ENCODE results near the gene ATF2. TPM values are rescaled to one million over a fixed set of nuclear protein-coding genes. Genes with fewer than 3 reads are reported as not detected.

Gene ATF2
- total and polyA plus RNA-seq, 2 donors = 32.1 to 42.4 TPM

- H3K36me3 ChIP-seq (ENCODE audit: control insufficient read depth in 2 of 2, insufficient read depth in 2 of 2, low read length in 1 of 2) = no peaks in the 10 kb centered on the region
- H3K27me3 ChIP-seq (ENCODE audit: control insufficient read depth in 2 of 2, insufficient read depth in 1 of 2, low read length in 1 of 2) = no peaks in the 10 kb centered on the region
- H3K4me3 ChIP-seq (ENCODE audit: low read length in 2 of 2) = no peak overlapping the region
- DNase-seq (ENCODE audit: low read depth in 6 of 9, low spot score in 9 of 9) = peak in 3 of 9 donors; percentile 22 to 43 (median 32)
- WGBS = 98% methylated on average over 1 of the region's 1 CpG
- no peaks in the 10 kb centered on the region for H3K4me1 ChIP-seq (ENCODE audit: control insufficient read depth in 2 of 2, insufficient read depth in 2 of 2, low read length in 2 of 2)
- H3K9me3 ChIP-seq (ENCODE audit: control insufficient read depth in 2 of 2, insufficient read depth in 1 of 2, low read length in 1 of 2) = no peaks in the 10 kb centered on the region
- no peak overlapping the region for H3K27ac ChIP-seq (ENCODE audit: low read depth in 1 of 2, low read length in 1 of 2)
Measured at GRCh38 chr2:175187378-175187777, 19.4 kb upstream of the ATF2 start.

- H3K27me3 ChIP-seq (ENCODE audit: control insufficient read depth in 2 of 2, insufficient read depth in 1 of 2, low read length in 1 of 2) = no peaks in the 10 kb centered on the region
- H3K36me3 ChIP-seq (ENCODE audit: control insufficient read depth in 2 of 2, insufficient read depth in 2 of 2, low read length in 1 of 2) = peaks cover 9 to 13% of the 10 kb centered on the region in 2 donors
- no peak overlapping the region for H3K27ac ChIP-seq (ENCODE audit: low read depth in 1 of 2, low read length in 1 of 2)
- WGBS = 96% methylated on average over 2 of the region's 2 CpGs
- H3K4me3 ChIP-seq (ENCODE audit: low read length in 2 of 2) = no peak overlapping the region
- peaks cover 4 to 9% of the 10 kb centered on the region in 2 donors for H3K4me1 ChIP-seq (ENCODE audit: control insufficient read depth in 2 of 2, insufficient read depth in 2 of 2, low read length in 2 of 2)
- no peak for DNase-seq (ENCODE audit: low read depth in 6 of 9, low spot score in 9 of 9)
- no peaks in the 10 kb centered on the region for H3K9me3 ChIP-seq (ENCODE audit: control insufficient read depth in 2 of 2, insufficient read depth in 1 of 2, low read length in 1 of 2)
Measured at GRCh38 chr2:175183674-175184073, 15.7 kb upstream of the ATF2 start.

GRCh38 chr2:175181877-175182308 is 13.9 kb upstream of the ATF2 start:
- WGBS = 69% methylated on average over 5 of the region's 5 CpGs
- Histone ChIP-seq H3K4me3 (ENCODE audit: low read length in 2 of 2) (peak overlapping the region; percentile 78 to 84), H3K27ac (ENCODE audit: low read depth in 1 of 2, low read length in 1 of 2) (peak overlapping the region; percentile 92 to 96), H3K9me3 (ENCODE audit: control insufficient read depth in 2 of 2, insufficient read depth in 1 of 2, low read length in 1 of 2) (no peaks in the 10 kb centered on the region), H3K36me3 (ENCODE audit: control insufficient read depth in 2 of 2, insufficient read depth in 2 of 2, low read length in 1 of 2) (peaks cover 12 to 31% of the 10 kb centered on the region in 2 donors), H3K27me3 (ENCODE audit: control insufficient read depth in 2 of 2, insufficient read depth in 1 of 2, low read length in 1 of 2) (no peaks in the 10 kb centered on the region), H3K4me1 (ENCODE audit: control insufficient read depth in 2 of 2, insufficient read depth in 2 of 2, low read length in 2 of 2) (peaks cover 4 to 9% of the 10 kb centered on the region in 2 donors)
- no peak for DNase-seq (ENCODE audit: low read depth in 6 of 9, low spot score in 9 of 9)

DNA sequence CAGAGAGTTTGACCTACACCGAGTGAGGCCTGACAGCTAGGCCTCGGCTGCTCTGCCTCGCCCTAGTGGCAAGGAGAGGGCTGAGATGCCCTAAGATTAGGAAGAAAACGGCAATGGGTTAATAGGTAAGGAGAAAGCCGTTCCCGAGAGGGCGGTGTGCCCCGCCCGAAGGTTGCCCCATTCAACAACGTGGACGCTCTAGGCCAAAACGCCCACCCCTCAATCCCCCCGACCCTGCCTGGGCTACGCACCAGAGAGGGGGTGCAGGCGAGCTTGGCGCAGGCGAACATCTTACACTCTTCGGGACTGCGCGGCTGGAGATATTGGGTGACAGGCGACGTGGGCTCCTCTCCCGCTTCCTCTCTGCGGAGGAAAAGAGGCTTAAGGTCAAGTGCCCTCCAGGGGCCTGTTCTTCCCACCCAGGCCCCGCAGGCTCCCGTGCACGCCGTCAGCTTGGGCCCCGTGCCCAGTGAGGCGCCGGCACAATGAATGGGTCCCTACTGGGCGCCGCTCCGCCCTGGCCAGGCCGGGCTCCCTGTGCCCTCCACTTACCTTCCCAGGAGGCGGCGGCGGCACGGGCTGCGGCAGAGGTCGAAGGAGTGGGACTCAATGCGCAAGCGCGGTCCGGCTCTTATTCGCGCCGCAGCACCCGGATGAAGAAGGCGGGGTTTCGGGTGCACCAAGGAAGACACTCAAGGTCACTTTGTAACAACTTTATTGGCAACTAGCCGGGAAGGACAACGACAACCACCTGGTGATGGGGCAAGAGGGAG is 13.3 kb upstream of the ATF2 start, which contains the start of gene ATP5MC3:
Gene ATP5MC3 (minus strand): TSS at position 607 of the 773 bp plus-strand sequence. CDS start 317 bp downstream, at position 290.
- Histone ChIP-seq H3K4me1 (ENCODE audit: control insufficient read depth in 2 of 2, insufficient read depth in 2 of 2, low read length in 2 of 2) (peaks cover 4 to 9% of the 10 kb centered on the region in 2 donors), H3K27ac (ENCODE audit: low read depth in 1 of 2, low read length in 1 of 2) (peak within 1 kb of the TSS; percentile 92 to 96), H3K36me3 (ENCODE audit: control insufficient read depth in 2 of 2, insufficient read depth in 2 of 2, low read length in 1 of 2) (peaks cover 12 to 33% of the 10 kb centered on the region in 2 donors), H3K9me3 (ENCODE audit: control insufficient read depth in 2 of 2, insufficient read depth in 1 of 2, low read length in 1 of 2) (no peaks in the 10 kb centered on the region), H3K4me3 (ENCODE audit: low read length in 2 of 2) (peak within 1 kb of the TSS; percentile 78 to 84), H3K27me3 (ENCODE audit: control insufficient read depth in 2 of 2, insufficient read depth in 1 of 2, low read length in 1 of 2) (no peaks in the 10 kb centered on the region)
- under 1% methylated on average over 53 of the region's 53 CpGs for WGBS
- peak; percentile 86 to 97 (median 93) for DNase-seq (ENCODE audit: low read depth in 6 of 9, low spot score in 9 of 9)

DNA sequence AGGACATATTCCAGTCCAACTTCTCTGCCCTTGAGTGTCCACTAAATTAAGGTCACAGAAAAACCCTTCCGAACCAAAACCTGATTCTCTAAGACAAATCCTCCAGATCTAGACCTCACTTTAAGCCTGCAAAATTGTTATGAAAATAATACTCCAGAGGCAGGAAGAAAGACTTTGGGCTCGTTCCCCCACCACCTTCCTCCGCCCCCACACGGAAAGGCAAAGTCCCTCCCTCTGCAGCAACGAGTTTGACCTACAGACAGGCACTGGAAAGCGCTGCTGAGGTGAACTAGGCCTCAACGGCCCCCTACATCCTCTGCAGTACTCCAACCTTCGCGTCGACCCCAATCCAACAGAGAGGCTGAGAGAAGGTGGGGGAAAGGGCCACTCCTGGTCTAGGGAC is 12.7 kb upstream of the ATF2 start:
- peak overlapping the region; percentile 92 to 96 for H3K27ac ChIP-seq (ENCODE audit: low read depth in 1 of 2, low read length in 1 of 2)
- WGBS = 8% methylated on average over 10 of the region's 10 CpGs
- no peaks in the 10 kb centered on the region for H3K9me3 ChIP-seq (ENCODE audit: control insufficient read depth in 2 of 2, insufficient read depth in 1 of 2, low read length in 1 of 2)
- peaks cover 4 to 9% of the 10 kb centered on the region in 2 donors for H3K4me1 ChIP-seq (ENCODE audit: control insufficient read depth in 2 of 2, insufficient read depth in 2 of 2, low read length in 2 of 2)
- H3K36me3 ChIP-seq (ENCODE audit: control insufficient read depth in 2 of 2, insufficient read depth in 2 of 2, low read length in 1 of 2) = peaks cover 12 to 37% of the 10 kb centered on the region in 2 donors
- H3K27me3 ChIP-seq (ENCODE audit: control insufficient read depth in 2 of 2, insufficient read depth in 1 of 2, low read length in 1 of 2) = no peaks in the 10 kb centered on the region
- peak overlapping the region; percentile 78 to 84 for H3K4me3 ChIP-seq (ENCODE audit: low read length in 2 of 2)
- peak; percentile 50 to 83 (median 56) for DNase-seq (ENCODE audit: low read depth in 6 of 9, low spot score in 9 of 9)

DNA sequence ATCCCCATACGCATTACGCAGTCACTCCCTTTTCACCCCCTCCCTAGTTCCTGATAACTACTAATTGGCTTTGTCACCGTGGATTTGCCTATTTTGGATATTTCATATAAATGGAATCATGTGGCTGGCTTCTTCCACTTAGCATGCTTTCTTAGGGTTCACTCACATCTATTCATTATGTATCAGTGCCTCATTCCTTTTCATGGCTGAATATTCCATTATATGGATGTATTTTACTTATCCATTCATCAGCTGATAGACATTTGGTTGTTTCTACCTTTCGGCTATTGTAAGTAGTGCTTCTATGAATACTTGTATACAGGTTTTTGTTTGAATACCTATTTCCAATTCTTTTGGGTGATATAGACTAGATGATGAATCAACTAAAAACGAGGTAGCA is 8.6 kb upstream of the ATF2 start:
- Histone ChIP-seq H3K36me3 (ENCODE audit: control insufficient read depth in 2 of 2, insufficient read depth in 2 of 2, low read length in 1 of 2) (peaks cover 15 to 53% of the 10 kb centered on the region in 2 donors), H3K27me3 (ENCODE audit: control insufficient read depth in 2 of 2, insufficient read depth in 1 of 2, low read length in 1 of 2) (no peaks in the 10 kb centered on the region), H3K4me3 (ENCODE audit: low read length in 2 of 2) (no peak overlapping the region), H3K9me3 (ENCODE audit: control insufficient read depth in 2 of 2, insufficient read depth in 1 of 2, low read length in 1 of 2) (no peaks in the 10 kb centered on the region), H3K4me1 (ENCODE audit: control insufficient read depth in 2 of 2, insufficient read depth in 2 of 2, low read length in 2 of 2) (peaks cover 0 to 4% of the 10 kb centered on the region in 2 donors), H3K27ac (ENCODE audit: low read depth in 1 of 2, low read length in 1 of 2) (no peak overlapping the region)
- 68% methylated on average over 5 of the region's 5 CpGs for WGBS
- DNase-seq (ENCODE audit: low read depth in 6 of 9, low spot score in 9 of 9) = no peak

- Histone ChIP-seq H3K9me3 (ENCODE audit: control insufficient read depth in 2 of 2, insufficient read depth in 1 of 2, low read length in 1 of 2) (no peaks in the 10 kb centered on the region), H3K4me1 (ENCODE audit: control insufficient read depth in 2 of 2, insufficient read depth in 2 of 2, low read length in 2 of 2) (peaks cover 0 to 3% of the 10 kb centered on the region in 2 donors), H3K36me3 (ENCODE audit: control insufficient read depth in 2 of 2, insufficient read depth in 2 of 2, low read length in 1 of 2) (peaks cover 15 to 53% of the 10 kb centered on the region in 2 donors), H3K4me3 (ENCODE audit: low read length in 2 of 2) (no peak overlapping the region), H3K27me3 (ENCODE audit: control insufficient read depth in 2 of 2, insufficient read depth in 1 of 2, low read length in 1 of 2) (no peaks in the 10 kb centered on the region), H3K27ac (ENCODE audit: low read depth in 1 of 2, low read length in 1 of 2) (no peak overlapping the region)
- DNase-seq (ENCODE audit: low read depth in 6 of 9, low spot score in 9 of 9) = no peak
- 96% methylated on average over 1 of the region's 1 CpG for WGBS
Measured at GRCh38 chr2:175175896-175176295, 7.9 kb upstream of the ATF2 start.

DNA sequence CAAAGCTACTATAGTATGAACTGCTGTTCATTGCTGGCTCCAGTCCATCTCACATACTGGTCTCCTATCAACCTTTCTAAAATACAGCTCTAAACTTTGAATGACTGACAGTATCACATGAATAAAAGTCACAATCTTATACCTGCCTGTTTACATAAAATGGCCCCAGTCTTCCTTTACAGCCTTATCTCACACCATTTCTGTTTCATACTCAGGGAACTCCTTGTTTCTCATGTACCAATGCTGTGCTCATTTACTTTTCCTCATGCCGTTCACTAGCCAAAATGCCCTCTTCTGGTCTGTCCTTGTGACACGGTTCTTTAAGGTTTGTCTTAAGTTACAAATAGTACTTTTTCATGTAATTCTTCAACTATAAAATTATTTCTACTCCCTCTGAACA is 7.3 kb upstream of the ATF2 start:
- 96% methylated on average over 2 of the region's 2 CpGs for WGBS
- Histone ChIP-seq H3K4me1 (ENCODE audit: control insufficient read depth in 2 of 2, insufficient read depth in 2 of 2, low read length in 2 of 2) (no peaks in the 10 kb centered on the region), H3K27ac (ENCODE audit: low read depth in 1 of 2, low read length in 1 of 2) (no peak overlapping the region), H3K36me3 (ENCODE audit: control insufficient read depth in 2 of 2, insufficient read depth in 2 of 2, low read length in 1 of 2) (peaks cover 15 to 53% of the 10 kb centered on the region in 2 donors), H3K27me3 (ENCODE audit: control insufficient read depth in 2 of 2, insufficient read depth in 1 of 2, low read length in 1 of 2) (no peaks in the 10 kb centered on the region), H3K9me3 (ENCODE audit: control insufficient read depth in 2 of 2, insufficient read depth in 1 of 2, low read length in 1 of 2) (no peaks in the 10 kb centered on the region), H3K4me3 (ENCODE audit: low read length in 2 of 2) (no peak overlapping the region)
- DNase-seq (ENCODE audit: low read depth in 6 of 9, low spot score in 9 of 9) = no peak

GRCh38 chr2:175170659-175171304 is 2.8 kb upstream of the ATF2 start:
- Histone ChIP-seq H3K36me3 (ENCODE audit: control insufficient read depth in 2 of 2, insufficient read depth in 2 of 2, low read length in 1 of 2) (peaks cover 3 to 17% of the 10 kb centered on the region in 2 donors), H3K4me3 (ENCODE audit: low read length in 2 of 2) (no peak overlapping the region), H3K27ac (ENCODE audit: low read depth in 1 of 2, low read length in 1 of 2) (no peak overlapping the region), H3K4me1 (ENCODE audit: control insufficient read depth in 2 of 2, insufficient read depth in 2 of 2, low read length in 2 of 2) (peaks cover 2 to 3% of the 10 kb centered on the region in 2 donors), H3K27me3 (ENCODE audit: control insufficient read depth in 2 of 2, insufficient read depth in 1 of 2, low read length in 1 of 2) (no peaks in the 10 kb centered on the region), H3K9me3 (ENCODE audit: control insufficient read depth in 2 of 2, insufficient read depth in 1 of 2, low read length in 1 of 2) (no peaks in the 10 kb centered on the region)
- WGBS = 94% methylated on average over 3 of the region's 3 CpGs
- DNase-seq (ENCODE audit: low read depth in 6 of 9, low spot score in 9 of 9) = no peak

Data from thymus (tissue), 11 donors.